CD14-positive monocyte (primary cell): ENCODE measurements around the gene OR2AJ1. TPM values are rescaled to one million over a fixed set of nuclear protein-coding genes. Genes with fewer than 3 reads are reported as not detected.
A peak's percentile ranks its signal among the peaks of the same experiment; 100 is the strongest.

Experiments
- DNase-seq, 3 donors: peaks; one replicate each; pipeline ENCODE4 v3.0.0-alpha.2; 2011 to 2022
- H2AFZ ChIP-seq: 2 replicates; pipeline ENCODE4 v1.6.0; 2012; ENCODE audit warnings: mild to moderate bottlenecking, low read depth, low read length, inconsistent platforms; ENCODE audit not compliant: insufficient read depth, poor library complexity, severe bottlenecking
- H3K27ac ChIP-seq, 2 donors: 1 replicate in 1 of 2; 2 replicates in 1 of 2; pipeline ENCODE4 v1.5.1; 2012 to 2013; ENCODE audit warnings: low read length in 2 of 2, control low read depth in 1 of 2, inconsistent platforms in 1 of 2, low read depth in 1 of 2, mild to moderate bottlenecking in 1 of 2
- H3K27me3 ChIP-seq, 2 donors: one replicate each; pipeline versions ENCODE4 v1.6.0 to v1.6.1; 2011 to 2013; ENCODE audit warnings: low read length in 2 of 2; ENCODE audit not compliant: control insufficient read depth in 2 of 2, insufficient read depth in 2 of 2
- H3K36me3 ChIP-seq, 2 donors: replicated peaks in 1 of 2; 1 replicate in 1 of 2; 2 replicates in 1 of 2; pipeline versions ENCODE4 v1.5.1 to v1.6.1; 2012 to 2013; ENCODE audit warnings: low read length in 2 of 2, control low read depth in 1 of 2, inconsistent platforms in 1 of 2, mild to moderate bottlenecking in 1 of 2; ENCODE audit not compliant: insufficient read depth in 2 of 2, control insufficient read depth in 1 of 2
- H3K4me1 ChIP-seq, 2 donors: 1 replicate in 1 of 2; 2 replicates in 1 of 2; pipeline versions ENCODE4 v1.5.1 to v1.6.1; 2012 to 2013; ENCODE audit warnings: low read length in 2 of 2, control low read depth in 1 of 2, inconsistent platforms in 1 of 2, mild to moderate bottlenecking in 1 of 2, moderate library complexity in 1 of 2; ENCODE audit not compliant: insufficient read depth in 2 of 2, control insufficient read depth in 1 of 2
- H3K4me2 ChIP-seq: replicated peaks from 2 replicates; pipeline ENCODE3; 2012; ENCODE audit warnings: low read length, moderate library complexity, mild to moderate bottlenecking; ENCODE audit not compliant: poor library complexity, severe bottlenecking; ENCODE audit errors: extremely low read depth
- H3K4me3 ChIP-seq, 3 experiments: fragments of 200-600 bp in 1 of 3; sonication (generic) in 1 of 3; replicated peaks in 1 of 3; 1 replicate in 2 of 3; 2 replicates in 1 of 3; pipeline ENCODE4 v1.5.1; 2011 to 2013; ENCODE audit warnings: low read length in 3 of 3, mild to moderate bottlenecking in 3 of 3, control low read depth in 2 of 3, low read depth in 2 of 3, inconsistent platforms in 1 of 3, moderate library complexity in 1 of 3
- H3K79me2 ChIP-seq: 2 replicates; pipeline ENCODE4 v1.6.0; 2012; ENCODE audit warnings: mild to moderate bottlenecking, control low read depth, inconsistent platforms, low read length, moderate library complexity; ENCODE audit not compliant: insufficient read depth
- H3K9ac ChIP-seq: 2 replicates; pipeline ENCODE4 v1.6.0; 2017; ENCODE audit warnings: low read length, mild to moderate bottlenecking; ENCODE audit not compliant: insufficient read depth, poor library complexity, severe bottlenecking
- H3K9me3 ChIP-seq, 2 donors: replicated peaks in 1 of 2; 1 replicate in 1 of 2; 2 replicates in 1 of 2; pipeline versions ENCODE4 v1.5.1 to v1.6.1; 2012 to 2013; ENCODE audit warnings: low read length in 2 of 2, control low read depth in 1 of 2; ENCODE audit not compliant: control insufficient read depth in 1 of 2, insufficient read depth in 1 of 2
- H4K20me1 ChIP-seq: 2 replicates; pipeline ENCODE4 v1.6.0; 2012; ENCODE audit warnings: mild to moderate bottlenecking, low read length, control low read depth, moderate library complexity; ENCODE audit not compliant: insufficient read depth
- H3K27ac Mint-ChIP-seq, 7 donors: one replicate each; pipeline ENCODE4 v1.8.0; 2020; ENCODE audit warnings: mild to moderate bottlenecking in 7 of 7, mixed read lengths in 7 of 7, moderate library complexity in 6 of 7, inconsistent platforms in 2 of 7
- H3K27me3 Mint-ChIP-seq, 3 donors: one replicate each; pipeline ENCODE4 v1.8.0; 2021 to 2022; ENCODE audit warnings: low read depth in 3 of 3, mild to moderate bottlenecking in 3 of 3, mixed read lengths in 3 of 3, moderate library complexity in 3 of 3, inconsistent platforms in 1 of 3
- H3K36me3 Mint-ChIP-seq, 2 donors: one replicate each; pipeline ENCODE4 v1.8.0; 2020; ENCODE audit warnings: mixed read lengths in 2 of 2, inconsistent platforms in 1 of 2, mild to moderate bottlenecking in 1 of 2
- H3K4me1 Mint-ChIP-seq: one replicate; pipeline ENCODE4 v1.8.0; 2020; ENCODE audit warnings: mild to moderate bottlenecking, mixed read lengths
- H3K4me3 Mint-ChIP-seq, 2 donors: one replicate each; pipeline ENCODE4 v1.8.0; 2020; ENCODE audit warnings: mild to moderate bottlenecking in 2 of 2, mixed read lengths in 2 of 2, moderate library complexity in 1 of 2
- H3K9me3 Mint-ChIP-seq, 7 donors: one replicate each; pipeline ENCODE4 v1.8.0; 2020 to 2022; ENCODE audit warnings: mixed read lengths in 7 of 7, mild to moderate bottlenecking in 6 of 7, moderate library complexity in 6 of 7, inconsistent platforms in 2 of 7
- CTCF ChIP-seq: fragments of 200-600 bp; IDR thresholded peaks from one replicate; pipeline ENCODE4 v1.8.0; 2022; ENCODE audit warnings: antibody characterized with exemption, mild to moderate bottlenecking
- WGBS: methylation state at CpG from one replicate; pipeline ENCODE4 v1.1.5; 2013; ENCODE audit warnings: missing lambda C conversion rate; ENCODE audit not compliant: insufficient coverage; 5-methylcytosine and 5-hydroxymethylcytosine counted together
- intact Hi-C, 2 donors: fragments of 100-400 bp; cut with micrococcal nuclease; formaldehyde crosslinking; loops; one replicate each; pipeline versions ENCODE4 v1.15.0 to v1.15.1; 2023
- polyA plus RNA-seq, 3 donors: library from polyadenylated mRNA; depleted of rRNA in 1 of 3; unstranded in 2 of 3; stranded (reverse) in 1 of 3; fragments of 300-500 nt in 2 of 3; fragments of >200 nt in 1 of 3; fragmentation: Illumina TruSeq in 2 of 3; gene quantifications; 1 replicate in 2 of 3; 2 replicates in 1 of 3; pipeline ENCODE4 v1.2.3, GENCODE V29; 2012 to 2021

The OR2AJ1 gene
- polyA plus RNA-seq, 3 donors = not detected

DNA sequence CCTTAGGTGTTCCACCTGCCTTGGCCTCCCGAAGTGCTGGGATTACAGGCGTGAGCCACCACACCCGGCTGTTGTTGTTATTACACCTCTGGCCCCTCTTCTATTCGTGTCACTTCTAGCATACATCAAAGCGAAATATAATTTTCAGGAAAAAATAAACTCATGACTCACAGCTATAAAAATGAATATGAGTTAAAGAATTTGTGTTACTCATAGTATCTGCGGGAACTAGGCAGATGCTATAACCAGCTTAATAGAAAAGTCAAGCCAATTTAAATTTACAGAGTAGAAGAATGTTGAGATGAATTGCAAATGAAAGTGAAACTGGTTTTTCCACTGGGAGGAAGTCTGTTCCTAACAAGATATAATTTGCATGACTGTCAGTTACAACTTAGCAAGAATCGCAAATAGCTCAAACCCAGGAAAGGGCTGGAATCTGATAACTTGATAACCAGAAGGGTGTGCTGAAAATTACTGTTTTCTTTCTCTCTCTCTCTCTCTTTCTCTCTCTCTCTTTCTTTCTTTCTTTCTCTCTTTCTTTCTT is 18.1 kb upstream of the OR2AJ1 start:
- no CpG with 5 or more reads among the region's 7 CpGs for WGBS
- peak overlapping the region; percentile 76 for H2AFZ ChIP-seq
- intact Hi-C loops = no loop called here
- peak; percentile 31 for TF ChIP-seq CTCF
- peak; percentile 12 to 32 (median 28) for DNase-seq
- H3K4me3 Mint-ChIP-seq = peak overlapping the region; percentile 87 to 96
- no peaks in the 10 kb centered on the region for H3K27me3 ChIP-seq
- H3K27ac ChIP-seq = peak overlapping the region in 1 of 2 donors; percentile 64
- peaks cover 0 to 4% of the 10 kb centered on the region in 2 donors for H3K4me1 ChIP-seq
- peak overlapping the region; percentile 46 to 89 (median 75) for H3K4me3 ChIP-seq
- peaks cover 0 to 3% (median 2%) of the 10 kb centered on the region in 3 donors for H3K27me3 Mint-ChIP-seq
- peaks cover 27% of the 10 kb centered on the region for H3K4me1 Mint-ChIP-seq
- H3K4me2 ChIP-seq = peak overlapping the region; percentile 73
- H3K27ac Mint-ChIP-seq = peak overlapping the region; percentile 50 to 90 (median 82)
- H3K79me2 ChIP-seq = no peaks in the 10 kb centered on the region
- no peaks in the 10 kb centered on the region for H4K20me1 ChIP-seq
- no peaks in the 10 kb centered on the region for H3K36me3 Mint-ChIP-seq
- no peaks in the 10 kb centered on the region for H3K36me3 ChIP-seq
- peak overlapping the region; percentile 51 for H3K9ac ChIP-seq
- H3K9me3 Mint-ChIP-seq = peaks cover 3 to 18% (median 8%) of the 10 kb centered on the region in 7 donors
- H3K9me3 ChIP-seq = no peaks in the 10 kb centered on the region

DNA sequence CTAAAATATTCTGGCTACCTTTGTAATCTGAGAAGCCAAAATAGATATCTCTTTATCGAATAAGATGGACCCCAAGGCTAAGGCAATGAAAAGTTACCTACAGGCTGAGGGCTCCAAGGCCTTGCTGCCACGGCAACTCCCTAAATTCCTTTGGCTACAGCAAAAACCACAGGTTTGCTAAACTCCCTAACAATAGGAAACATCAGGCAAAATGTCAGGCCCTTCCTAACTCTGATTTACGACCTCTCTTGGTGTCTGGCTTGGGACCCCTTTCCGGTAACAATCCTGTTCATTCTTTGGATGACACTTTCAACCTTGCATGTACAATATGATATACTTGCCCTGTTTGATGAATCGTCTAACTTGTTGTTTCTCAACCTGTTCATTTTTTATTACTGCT is 15.9 kb upstream of the OR2AJ1 start:
- H3K4me3 Mint-ChIP-seq = no peak overlapping the region
- Histone ChIP-seq H3K79me2 (no peaks in the 10 kb centered on the region), H2AFZ (peak overlapping the region; percentile 42), H3K36me3 (no peaks in the 10 kb centered on the region), H4K20me1 (no peaks in the 10 kb centered on the region), H3K4me1 (peaks cover 0 to 4% of the 10 kb centered on the region in 2 donors), H3K9ac (no peak overlapping the region), H3K4me2 (no peak overlapping the region), H3K27ac (no peak overlapping the region), H3K27me3 (no peaks in the 10 kb centered on the region), H3K9me3 (no peaks in the 10 kb centered on the region), H3K4me3 (no peak overlapping the region)
- H3K27ac Mint-ChIP-seq = no peak overlapping the region
- H3K27me3 Mint-ChIP-seq = peaks cover 0 to 3% (median 2%) of the 10 kb centered on the region in 3 donors
- intact Hi-C loops = no loop called here
- DNase-seq = no peak
- no peaks in the 10 kb centered on the region for H3K36me3 Mint-ChIP-seq
- TF ChIP-seq CTCF = no peak
- H3K4me1 Mint-ChIP-seq = peaks cover 27% of the 10 kb centered on the region
- 28% methylated on average over 3 of the region's 5 CpGs for WGBS
- H3K9me3 Mint-ChIP-seq = peaks cover 5 to 11% (median 9%) of the 10 kb centered on the region in 7 donors
